GM21529 (cell line): ENCODE data around the gene DCP1B.
A peak's percentile ranks its signal among the peaks of the same experiment; 100 is the strongest.

Source experiments
- ATAC-seq: cut with Tn5 transposase; IDR thresholded peaks from one replicate; pipeline ENCODE4 v1.9.1; 2021; ENCODE audit not compliant: unreplicated experiment

Gene DCP1B

DNA sequence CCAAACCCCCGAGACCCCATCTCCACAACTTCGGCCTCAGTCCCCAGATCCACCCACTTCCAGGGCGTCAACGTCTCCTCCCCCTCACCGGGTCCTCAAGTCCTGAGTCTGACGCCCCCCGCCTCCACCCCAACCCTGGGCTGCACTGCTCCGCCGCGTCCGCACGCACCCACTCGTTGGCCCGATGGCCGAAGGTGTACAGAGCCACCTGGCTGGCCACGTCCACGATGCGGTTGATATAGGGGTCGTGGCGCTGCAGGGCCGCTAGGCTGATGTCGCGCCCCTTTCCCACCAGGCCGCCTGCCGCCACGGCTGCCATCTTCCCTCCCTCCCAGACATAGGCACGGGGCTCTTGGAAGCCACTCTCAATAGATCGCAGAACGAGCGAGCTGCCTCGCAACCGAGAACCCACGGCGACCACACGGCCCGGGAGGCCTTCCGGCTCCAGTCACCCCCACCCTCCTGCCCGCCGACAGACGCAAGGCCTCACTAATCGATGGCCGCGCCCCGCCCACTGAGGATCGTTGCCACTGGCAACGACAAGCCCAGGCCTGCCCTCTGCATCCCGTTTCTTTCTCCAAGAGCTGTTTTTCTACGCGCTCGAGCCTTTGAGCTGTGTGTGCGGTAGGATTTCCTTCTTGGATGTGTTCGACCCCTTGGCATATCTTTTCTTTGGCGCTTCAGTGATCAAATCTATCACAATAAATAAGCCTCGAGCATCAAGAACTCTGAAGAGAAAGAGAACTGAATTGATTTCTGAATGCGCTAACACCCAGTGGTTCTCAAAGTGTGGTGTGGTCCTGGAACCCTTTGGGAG is at the start of gene DCP1B:
Gene DCP1B, minus strand, starts transcription at position 345 of the 817 bp plus-strand sequence. Its CDS starts 26 bp downstream, at position 319.
- ATAC-seq, result peak; percentile 96

DNA sequence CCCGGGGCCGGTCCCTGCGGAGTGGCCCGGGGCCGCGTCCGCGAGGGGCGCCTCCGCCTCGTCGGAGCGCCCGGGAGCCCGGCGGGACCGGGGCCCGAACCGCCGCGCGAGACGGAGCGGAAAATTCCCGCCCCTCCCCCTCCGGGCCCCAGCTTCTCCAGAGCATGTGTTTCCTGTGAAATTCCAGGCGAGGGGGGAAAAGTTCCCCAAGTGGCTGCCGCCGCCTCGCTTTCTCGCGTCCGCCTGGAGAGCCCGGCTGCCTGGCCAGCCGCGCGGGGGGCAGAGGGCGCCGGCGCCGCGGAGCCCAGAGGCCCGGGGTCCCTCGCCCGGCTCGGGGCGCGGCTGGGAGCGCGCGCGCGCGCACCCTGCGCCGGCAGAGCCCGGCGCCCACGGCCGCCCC is 49.4 kb upstream of the DCP1B start:
- ATAC-seq, result no peak

DNA sequence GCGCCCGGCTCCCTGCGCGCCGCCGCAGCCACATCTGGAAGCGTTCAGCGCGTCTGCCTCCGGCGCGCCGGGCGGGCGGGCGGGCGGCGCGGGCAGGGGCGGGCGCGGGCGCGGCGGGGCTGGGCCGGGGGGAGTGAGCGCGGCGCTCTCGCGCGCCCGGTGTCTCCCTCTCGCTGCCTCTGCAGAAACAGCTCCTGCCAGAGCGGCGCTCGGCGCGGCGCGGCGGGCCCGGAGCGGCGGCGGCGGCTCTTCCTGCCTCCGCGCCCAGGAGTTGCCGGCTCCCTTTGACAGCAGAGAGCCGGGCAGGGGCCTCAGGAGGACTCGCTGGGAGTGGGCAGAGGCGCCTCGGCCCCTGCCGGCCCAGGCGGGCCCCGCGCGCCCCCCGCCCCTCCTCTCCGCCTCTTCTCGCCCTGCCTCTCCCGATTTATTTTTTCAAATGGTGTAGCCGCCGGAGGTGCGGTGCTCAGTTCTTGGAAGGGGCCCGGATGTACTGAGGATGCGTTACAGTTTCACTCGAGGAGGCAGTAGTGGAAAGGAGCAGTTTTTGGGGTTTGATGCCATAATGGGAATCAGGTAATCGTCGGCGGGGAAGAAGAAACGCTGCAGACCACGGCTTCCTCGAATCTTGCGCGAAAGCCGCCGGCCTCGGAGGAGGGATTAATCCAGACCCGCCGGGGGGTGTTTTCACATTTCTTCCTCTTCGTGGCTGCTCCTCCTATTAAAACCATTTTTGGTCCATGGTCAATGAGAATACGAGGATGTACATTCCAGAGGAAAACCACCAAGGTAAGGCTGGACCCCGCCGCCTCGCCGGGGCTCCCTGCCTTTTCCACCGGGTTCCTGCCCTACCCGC is 48.8 kb upstream of the DCP1B start, which contains the start of gene CACNA1C:
Gene CACNA1C, plus strand, starts transcription at position 162 of the 853 bp plus-strand sequence. Its CDS starts 576 bp downstream, at position 738.
- no peak for ATAC-seq

DNA sequence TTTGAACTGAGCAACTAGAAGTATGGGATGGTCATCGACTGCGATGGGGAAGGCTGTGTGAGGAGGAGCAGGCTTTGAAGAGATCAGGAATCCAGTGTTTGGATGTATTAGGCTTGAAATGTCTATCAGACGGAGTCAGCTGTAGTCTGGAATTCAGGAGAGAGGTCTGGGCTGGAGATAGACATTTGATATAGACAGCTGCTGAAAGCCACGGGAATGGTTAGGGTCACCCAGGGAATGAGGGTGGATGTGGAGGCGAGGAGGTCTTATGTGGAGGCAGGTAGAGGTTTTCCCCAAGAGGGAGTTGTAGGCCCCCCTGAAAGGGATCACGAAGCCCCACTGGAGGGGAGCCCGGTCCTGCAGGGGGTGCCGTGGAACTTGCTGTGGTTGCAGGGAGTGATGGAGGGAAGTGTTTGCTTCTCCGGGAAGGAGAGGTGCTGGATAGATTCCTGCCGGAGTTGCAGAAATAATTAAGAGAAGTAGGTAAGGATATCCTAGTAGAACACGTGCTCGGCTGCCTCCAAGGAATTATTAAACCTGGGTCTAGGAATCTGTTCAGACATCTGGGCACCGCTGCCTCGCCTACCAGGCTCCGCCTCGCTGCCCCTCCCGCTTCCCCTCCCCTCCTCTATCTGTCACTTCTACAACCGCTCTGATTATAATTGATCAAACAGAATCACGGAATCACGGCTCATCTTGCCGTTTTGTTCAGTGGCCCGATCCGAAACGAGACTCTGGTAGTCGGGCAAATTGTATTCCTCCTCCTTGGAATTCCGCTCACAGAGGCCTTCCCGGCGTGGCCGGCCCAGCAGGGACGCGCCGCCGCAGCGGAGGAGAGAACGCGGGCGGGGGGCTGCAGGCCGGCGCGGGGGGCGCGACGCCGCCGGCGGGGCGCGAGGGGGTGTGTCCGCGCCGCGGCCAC is 47.7 kb upstream of the DCP1B start:
- no peak for ATAC-seq

DNA sequence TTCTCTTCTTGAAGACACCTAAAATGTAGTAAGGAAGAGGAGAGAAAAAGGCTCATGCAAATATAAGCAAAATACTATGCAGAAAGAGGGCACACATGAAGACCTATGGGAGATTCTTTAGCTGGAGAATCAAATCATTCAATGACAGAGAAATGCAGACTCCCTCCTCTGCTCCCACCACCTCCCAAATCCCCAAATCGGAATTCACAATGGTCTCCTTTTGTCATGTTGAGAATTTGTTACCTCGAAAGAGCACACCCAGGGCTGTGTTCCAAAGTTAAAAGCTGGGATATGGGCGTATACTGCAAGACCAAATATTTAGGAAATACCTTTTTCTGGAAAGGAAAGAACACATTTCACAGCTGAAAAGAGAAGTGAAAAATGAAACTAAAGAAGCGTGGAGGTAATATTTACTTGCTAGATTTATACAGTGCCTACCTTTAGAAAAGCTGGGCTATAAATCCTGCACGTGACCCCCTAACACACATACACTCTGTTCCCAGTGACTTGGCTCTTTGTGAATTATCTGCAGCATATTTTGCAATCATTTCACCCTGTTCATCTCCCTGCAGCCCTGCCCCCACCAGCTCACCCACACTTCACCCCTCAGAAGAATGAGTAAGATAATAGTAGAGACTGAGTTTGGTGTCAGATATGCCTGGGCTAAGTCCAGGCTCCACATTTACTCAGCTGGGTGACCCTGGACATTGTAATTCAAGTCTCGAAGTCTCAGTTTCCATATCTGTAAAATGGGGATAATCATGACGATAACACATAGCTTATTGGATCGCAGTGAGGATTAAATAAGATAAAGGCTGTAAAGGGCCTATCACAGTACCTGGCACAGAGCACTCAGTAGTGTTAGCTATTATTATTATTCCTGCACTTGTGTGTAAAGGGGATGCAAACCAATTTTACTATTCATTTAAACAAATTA is 45.6 kb upstream of the DCP1B start:
- ATAC-seq, result no peak

DNA sequence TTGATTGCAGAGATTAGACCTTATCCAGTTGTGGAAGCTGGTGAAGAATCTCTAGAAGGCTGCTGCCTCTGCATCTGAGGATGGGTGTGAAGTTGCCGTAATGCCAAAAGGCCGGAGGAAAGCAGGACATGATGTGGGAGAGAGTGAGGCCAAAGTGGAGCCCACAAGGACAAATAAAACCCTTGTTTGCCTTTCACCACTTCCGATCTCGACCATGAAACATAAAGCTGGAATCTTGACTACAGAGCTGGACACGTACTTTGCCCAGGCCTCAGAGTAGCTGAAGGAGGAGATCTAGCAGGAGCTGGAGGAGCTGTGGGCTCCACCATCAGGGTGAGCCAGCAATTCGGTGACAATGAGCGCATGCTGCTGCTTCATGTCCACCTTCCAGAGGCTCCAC is 43.5 kb upstream of the DCP1B start:
- ATAC-seq, result no peak

DNA sequence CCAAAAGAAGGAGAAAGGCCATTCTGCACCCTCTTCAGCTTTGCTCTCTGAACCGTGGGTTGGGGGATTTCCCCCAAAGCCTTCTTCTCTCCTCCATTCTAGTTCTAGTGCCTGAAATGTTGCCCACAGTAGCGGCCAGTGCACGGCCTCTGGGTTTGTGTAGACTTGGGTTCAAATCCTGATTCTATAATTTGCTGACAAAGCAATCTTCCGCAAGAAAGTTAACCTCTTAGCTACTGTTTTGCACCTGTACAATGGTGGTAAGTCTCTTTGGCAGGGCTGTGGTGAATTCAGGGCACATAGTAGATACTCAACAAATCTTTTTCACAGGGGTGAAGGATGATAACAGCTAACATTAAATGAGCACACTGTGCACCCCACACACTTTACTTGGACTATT is 42.7 kb upstream of the DCP1B start:
- ATAC-seq, result no peak

DNA sequence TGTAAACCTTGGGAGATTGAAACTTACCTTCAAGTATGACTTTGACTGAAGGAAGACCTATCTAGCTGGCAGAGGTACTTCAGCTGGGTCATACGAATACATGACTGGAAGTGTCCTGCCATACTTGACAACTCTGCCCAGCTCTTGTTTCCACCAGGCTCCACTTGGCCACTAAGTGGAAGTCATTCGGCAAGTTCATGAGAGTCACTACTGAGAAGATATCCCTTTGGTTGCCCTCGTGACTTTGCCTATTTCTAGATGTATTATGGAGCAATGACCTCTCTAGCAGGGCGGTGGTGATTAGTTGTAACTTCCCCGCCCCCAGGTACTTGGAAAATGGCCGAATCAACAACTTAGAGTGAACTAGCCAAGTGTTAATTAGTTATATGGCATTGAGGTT is 39.9 kb upstream of the DCP1B start:
- ATAC-seq, result no peak

DNA sequence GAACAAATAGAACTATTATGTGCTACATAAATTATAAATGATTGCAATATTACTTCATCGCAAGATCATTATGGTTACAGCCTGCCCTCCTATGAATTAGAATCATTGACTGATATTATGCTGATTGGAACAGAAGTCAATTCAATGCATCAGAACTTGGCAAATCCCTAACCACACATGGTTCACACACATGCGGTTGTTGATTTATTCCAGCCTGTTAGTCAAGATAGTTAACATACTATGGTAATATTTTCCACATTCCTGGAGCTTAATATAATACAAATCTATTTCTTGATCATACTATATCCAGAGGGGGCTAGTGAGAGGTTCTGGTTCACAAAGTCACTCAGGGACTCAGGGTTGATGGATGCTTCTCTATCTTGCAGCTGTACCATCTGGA is 38.8 kb upstream of the DCP1B start:
- no peak for ATAC-seq

DNA sequence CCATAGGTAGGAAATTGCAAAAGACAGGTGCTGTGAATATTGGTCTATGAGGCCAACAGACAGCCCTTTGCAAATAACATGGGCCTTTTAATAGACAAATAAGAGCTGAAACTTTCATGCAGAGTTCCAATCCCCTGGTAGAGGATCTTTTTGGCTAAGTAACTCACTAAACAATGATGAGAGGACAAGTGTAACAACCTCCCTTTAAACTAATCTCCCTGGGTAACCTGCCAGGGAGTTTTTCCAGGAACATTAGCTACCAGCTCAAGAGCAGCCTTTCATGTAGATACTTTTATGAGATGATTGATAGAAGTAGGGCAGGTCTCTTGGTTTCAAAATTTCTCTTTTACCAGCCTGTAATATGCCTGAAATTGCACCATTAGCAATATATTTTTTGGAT is 34.8 kb upstream of the DCP1B start:
- no peak for ATAC-seq

DNA sequence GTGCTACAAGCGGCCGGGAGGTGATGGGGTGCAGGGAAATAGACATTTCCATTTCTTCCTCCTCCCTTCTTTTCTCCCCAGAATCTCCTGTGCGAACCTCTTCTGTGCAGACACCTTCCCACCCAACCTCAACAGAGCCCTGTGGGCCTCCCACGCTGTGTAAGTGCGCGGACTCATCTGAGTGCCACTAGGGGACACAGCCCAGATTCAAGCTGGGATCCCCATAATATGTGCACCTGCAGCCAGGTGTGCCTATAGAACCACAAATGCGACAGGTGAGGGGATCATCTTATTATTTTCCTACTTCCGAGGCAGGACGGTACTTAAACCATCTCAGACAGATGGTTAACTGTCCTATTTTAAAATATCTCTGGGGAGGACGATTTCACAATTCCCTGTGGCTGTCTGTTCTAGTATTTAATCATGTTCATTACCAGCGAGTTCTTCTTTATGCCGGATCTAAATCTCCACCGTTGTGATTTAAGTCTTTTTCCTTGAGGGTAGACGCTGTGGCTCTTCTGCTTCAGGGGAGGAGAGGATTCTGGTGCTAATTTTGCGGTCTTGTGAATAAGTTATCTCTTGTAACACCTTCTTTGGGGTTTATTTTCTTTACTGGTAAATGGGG is 31.3 kb upstream of the DCP1B start:
- no peak for ATAC-seq

DNA sequence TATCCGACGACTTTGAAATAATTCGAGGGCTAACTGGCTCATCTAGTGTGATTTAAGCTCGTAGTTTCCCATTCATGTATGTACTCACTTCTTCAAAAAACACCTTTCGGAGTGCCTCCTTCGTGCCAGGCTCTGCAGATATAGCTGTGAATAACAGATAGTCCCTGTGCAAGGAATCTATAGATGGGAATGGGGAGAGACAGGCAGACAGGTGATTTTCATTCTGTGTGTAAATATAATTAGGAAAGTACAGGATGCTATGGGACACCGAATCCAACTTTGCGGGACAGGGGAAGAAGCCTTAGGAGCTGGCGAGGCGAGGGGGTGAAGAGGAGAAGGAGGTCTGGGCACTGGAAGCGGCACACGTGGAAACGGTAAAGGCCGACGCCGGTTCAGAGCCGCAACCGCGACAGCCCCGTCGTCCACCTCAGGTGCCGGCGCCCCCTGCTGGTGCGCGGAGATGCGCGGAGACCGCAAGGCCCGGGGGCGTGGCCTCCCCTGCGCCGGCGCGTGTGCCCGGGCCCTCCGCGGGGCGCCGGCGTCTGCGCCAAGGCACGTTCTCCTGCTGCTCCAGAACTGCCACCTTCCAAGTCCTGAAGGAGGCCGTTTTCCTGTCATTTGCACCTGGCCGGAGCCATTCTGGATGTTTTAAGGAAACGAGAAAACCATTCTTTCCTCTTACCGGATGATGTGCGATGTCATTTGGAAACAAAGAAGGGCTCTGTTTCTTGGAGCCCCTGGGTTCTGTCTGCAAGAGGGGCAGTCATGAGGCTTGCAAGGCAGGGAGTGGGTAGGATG is 30.6 kb upstream of the DCP1B start:
- peak; percentile 87 for ATAC-seq

DNA sequence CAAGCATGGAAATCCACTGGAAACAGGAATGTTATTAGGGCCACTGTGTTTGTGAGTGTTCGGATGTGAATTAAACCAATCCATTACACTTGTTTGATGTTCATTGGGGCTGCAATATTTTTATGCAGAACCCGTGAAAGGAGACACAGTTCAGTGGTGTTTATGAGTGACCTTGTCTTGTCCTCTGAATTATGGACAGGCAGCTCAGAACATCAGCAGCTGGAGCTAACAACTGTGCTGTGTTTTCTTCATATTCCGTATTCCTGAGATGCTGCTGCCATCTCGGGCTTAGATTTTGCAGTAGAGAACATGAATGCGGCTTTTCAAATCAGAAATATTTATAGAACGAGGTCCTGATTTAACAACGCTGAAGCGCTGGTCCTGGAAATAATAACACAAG is 28.2 kb upstream of the DCP1B start:
- ATAC-seq, result no peak

DNA sequence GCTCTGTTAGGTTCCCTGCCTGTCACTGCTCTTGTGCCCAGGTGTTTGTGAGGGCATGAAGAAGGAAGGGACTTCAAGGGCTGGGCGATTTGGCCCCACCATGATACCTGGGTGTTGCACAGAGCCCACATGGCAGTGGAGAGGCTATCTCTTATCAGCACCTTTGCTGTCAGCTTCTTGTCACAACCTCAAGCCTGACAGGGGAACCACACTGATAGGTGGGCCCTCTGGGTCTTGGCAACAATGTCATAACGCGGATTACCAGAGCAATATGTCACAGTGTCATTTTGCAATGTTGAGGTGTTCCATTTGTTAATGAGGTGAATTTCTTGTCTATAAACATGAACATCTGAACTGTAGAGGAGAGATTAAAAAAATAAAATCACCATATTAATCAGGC is 25.6 kb upstream of the DCP1B start:
- no peak for ATAC-seq

DNA sequence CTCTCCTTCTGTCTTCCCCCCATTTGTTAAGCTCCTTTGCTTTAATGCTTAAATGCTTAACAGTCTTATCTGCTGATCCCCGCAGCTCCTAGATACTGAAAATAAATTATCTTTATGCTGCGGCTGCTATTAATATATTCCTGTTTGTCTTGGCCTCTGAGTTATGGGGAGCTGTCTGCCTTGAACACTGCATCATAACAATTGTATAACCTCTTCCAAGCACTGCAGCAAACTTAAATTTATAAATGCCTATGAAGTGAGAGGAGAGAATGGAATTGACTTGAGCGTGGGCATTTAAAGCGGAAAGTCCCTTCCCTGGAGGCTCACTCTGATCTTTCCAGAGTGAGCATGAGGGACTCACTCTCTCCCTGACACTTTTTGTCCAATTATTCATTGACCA is 23.1 kb upstream of the DCP1B start:
- no peak for ATAC-seq

DNA sequence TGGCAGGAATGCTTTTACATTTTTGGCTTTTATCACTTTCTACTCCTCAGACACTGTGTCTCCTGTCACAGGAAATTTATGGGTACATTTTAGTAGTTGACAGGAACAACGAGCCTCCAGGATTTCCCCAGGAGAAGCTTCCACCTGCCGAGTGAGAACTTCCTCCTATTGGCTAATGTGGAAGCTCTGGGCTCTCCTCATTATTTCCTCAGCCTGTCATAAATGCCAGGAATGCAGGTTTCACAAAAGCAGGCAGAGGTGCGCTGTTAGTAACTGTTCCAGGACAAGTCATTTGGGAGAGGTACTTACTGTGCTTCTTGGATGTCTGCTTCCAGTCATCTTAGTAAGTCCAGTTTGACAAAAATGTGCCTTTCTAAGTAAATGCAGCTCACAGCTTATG is 19.1 kb upstream of the DCP1B start:
- ATAC-seq, result no peak

DNA sequence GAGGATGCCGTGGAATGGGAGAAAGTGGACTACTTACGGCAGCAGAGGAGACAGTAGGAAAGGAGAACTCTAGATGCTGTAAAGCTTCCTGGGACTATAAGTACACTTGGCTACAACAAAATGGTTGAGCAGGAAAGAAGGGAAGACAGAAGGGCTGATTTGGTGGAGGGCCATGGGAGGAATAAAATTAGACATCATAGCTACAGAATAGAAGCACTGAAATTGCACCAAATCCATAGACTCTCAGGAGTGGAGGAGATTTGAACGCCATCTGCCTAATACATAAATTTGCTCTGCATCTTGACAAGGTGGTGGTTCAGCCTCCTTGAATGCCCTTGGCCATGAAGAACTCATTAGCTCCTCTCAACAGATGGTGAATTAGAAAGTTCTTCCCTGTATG is 16.3 kb upstream of the DCP1B start:
- no peak for ATAC-seq

DNA sequence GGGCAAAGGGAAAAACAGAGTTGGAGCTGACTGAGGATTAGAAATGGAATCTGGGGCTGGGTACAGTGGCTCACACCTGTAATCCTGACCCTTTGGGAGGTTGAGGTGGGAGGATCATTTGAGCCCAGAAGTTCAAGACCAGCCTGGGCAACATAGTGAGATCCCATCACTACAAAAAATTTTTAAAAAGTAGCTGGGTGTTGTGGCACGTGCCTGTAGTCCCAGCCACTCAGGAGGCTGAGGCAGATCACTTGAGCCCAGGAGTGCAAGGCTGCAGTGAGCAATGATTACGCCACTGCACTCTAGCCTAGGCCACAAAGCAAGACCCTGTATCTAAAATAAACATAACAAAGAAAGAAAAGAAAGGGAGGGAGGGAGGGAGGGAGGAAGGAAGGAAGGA is 14.9 kb upstream of the DCP1B start:
- no peak for ATAC-seq

DNA sequence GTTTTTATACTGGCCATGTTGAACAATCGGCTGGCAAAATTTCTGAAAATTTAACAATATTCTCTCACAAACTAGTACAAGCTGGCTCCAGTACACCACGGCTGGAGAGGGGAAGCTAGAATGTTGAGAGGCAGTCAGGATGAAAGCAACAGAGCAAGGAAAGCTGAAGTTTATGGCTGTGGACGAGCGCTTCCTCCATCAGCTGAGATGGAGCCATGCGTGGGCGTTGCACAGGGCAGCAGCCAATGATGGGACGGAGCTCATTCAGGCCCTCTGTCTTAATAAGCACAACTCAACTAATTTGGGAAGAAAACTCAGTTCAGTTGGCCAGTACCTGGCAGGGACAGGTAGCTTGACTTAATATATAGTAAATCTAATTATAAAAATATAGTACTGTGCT is 14.1 kb upstream of the DCP1B start:
- ATAC-seq, result no peak
